Fibroblast of pulmonary artery (primary cell): ENCODE measurements around the gene PDGFRB.

Source experiments
- DNase-seq: peaks from one replicate; pipeline ENCODE4 v3.0.0-alpha.2; 2010; ENCODE audit warnings: low read depth
- H3K4me3 ChIP-seq: replicated peaks from 2 replicates; pipeline ENCODE4 v1.5.1; 2011; ENCODE audit warnings: low read depth, mild to moderate bottlenecking, control low read depth, low read length, moderate library complexity
- CTCF ChIP-seq: IDR thresholded peaks from 2 replicates; pipeline ENCODE4 v1.5.1; 2011; ENCODE audit warnings: mild to moderate bottlenecking, control low read depth, low read length, inconsistent platforms; ENCODE audit errors: missing control alignments

Gene PDGFRB

GRCh38 chr5:150122158-150122510, 33.5 kb downstream of the PDGFRB start:
- H3K4me3 ChIP-seq, result no peak overlapping the region
- TF ChIP-seq CTCF, result peak; percentile 18
- no peak for DNase-seq

- no peak for DNase-seq
- no peak for TF ChIP-seq CTCF
- no peak overlapping the region for H3K4me3 ChIP-seq
Measured at GRCh38 chr5:150121448-150122157, 34.0 kb downstream of the PDGFRB start.

GRCh38 chr5:150120617-150121447, 34.8 kb downstream of the PDGFRB start:
- TF ChIP-seq CTCF, result no peak
- DNase-seq, result no peak
- no peak overlapping the region for H3K4me3 ChIP-seq

GRCh38 chr5:150120062-150120441, 35.6 kb downstream of the PDGFRB start:
- TF ChIP-seq CTCF, result no peak
- DNase-seq, result no peak
- no peak overlapping the region for H3K4me3 ChIP-seq

GRCh38 chr5:150119421-150120061, 36.1 kb downstream of the PDGFRB start:
- no peak for TF ChIP-seq CTCF
- no peak for DNase-seq
- H3K4me3 ChIP-seq, result no peak overlapping the region

- H3K4me3 ChIP-seq, result no peak overlapping the region
- no peak for DNase-seq
- TF ChIP-seq CTCF, result no peak
Measured at GRCh38 chr5:150118561-150119229, 37.0 kb downstream of the PDGFRB start.
